Psoas muscle (tissue), 8 donors: Measurements from ENCODE around the gene PITPNC1. TPM values are rescaled to one million over a fixed set of nuclear protein-coding genes. Genes with fewer than 3 reads are reported as not detected.
A peak's percentile ranks its signal among the peaks of the same experiment; 100 is the strongest.

ENCODE experiments used
- ATAC-seq, 4 donors: fragments of 200-7000 bp; cut with Tn5 transposase; one replicate each; pipeline ENCODE4 v1.9.1; 2020; ENCODE audit warnings: moderate library complexity in 3 of 4, mild to moderate bottlenecking in 2 of 4
- DNase-seq, 2 donors: peaks; one replicate each; pipeline ENCODE4 v3.0.0-alpha.2; 2020
- H3K27ac ChIP-seq: fragments of 200-600 bp; one replicate; pipeline ENCODE4 v1.8.0; 2022
- H3K27me3 ChIP-seq, 3 donors: fragments of 200-600 bp in 1 of 3; one replicate each; pipeline versions ENCODE4 v1.6.1 to v1.8.0; 2013 to 2022; ENCODE audit warnings: low read length in 2 of 3, mild to moderate bottlenecking in 2 of 3, moderate library complexity in 1 of 3; ENCODE audit not compliant: insufficient read depth in 3 of 3
- H3K36me3 ChIP-seq, 2 donors: fragments of 200-600 bp in 1 of 2; one replicate each; pipeline versions ENCODE4 v1.6.1 to v1.8.0; 2013 to 2022; ENCODE audit warnings: low read depth in 1 of 2, mild to moderate bottlenecking in 1 of 2, moderate library complexity in 1 of 2; ENCODE audit not compliant: insufficient read depth in 1 of 2
- H3K4me1 ChIP-seq: fragments of 200-600 bp; one replicate; pipeline ENCODE4 v1.8.0; 2022
- H3K4me3 ChIP-seq: fragments of 200-600 bp; one replicate; pipeline ENCODE4 v1.8.0; 2022; ENCODE audit warnings: mild to moderate bottlenecking
- H3K9me3 ChIP-seq: fragments of 200-600 bp; one replicate; pipeline ENCODE4 v1.8.0; 2022
- WGBS, 3 donors: extraction: QIAGEN DNeasy Blood & Tissue Kit; methylation state at CpG; one replicate each; pipeline versions ENCODE4 v1.1.6 to v1.1.7; 2013; 5-methylcytosine and 5-hydroxymethylcytosine counted together
- intact Hi-C, 2 donors: fragments of 100-400 bp; cut with DNase I; formaldehyde crosslinking; loops; one replicate each; pipeline versions ENCODE4 v1.11.0 to v1.14.2; 2022
- polyA plus RNA-seq, 3 donors: library from polyadenylated mRNA; stranded (reverse); fragments of 200-250 nt; gene quantifications; one replicate each; pipeline ENCODE4 v1.2.3, GENCODE V29; 2013
- total RNA-seq, 4 donors: library from RNA; stranded (reverse); fragmentation: NEBNext Ultra II Directional in 2 of 4; extraction: Animal tissue kit (Norgen Biotek cat#: 25700) in 2 of 4; gene quantifications; one replicate each; pipeline versions ENCODE4 v1.2.1 to v1.2.4, GENCODE V29; 2021 to 2023
- TF ChIP-seq, protein P1 (sequence below): fragments of 200-600 bp; IDR thresholded peaks from one replicate; pipeline ENCODE4 v1.8.0; 2022; ENCODE audit warnings: antibody characterized with exemption
- donor health status: healthy with polysubstance abuse.
- donor health status: DM: no; HTN: no; CAD: no; lungs with moderate emphysema.
- donor health status: Bipolar disorder and iron deficiency.
- donor health status: healthy.
- donor health status: DM: yes; HTN: yes; CAD: no.
- donor health status: DM: no; HTN: no; CAD: no.
- donor health status: DM: no; HTN: no; CAD: no.
- donor health status: DM: yes; HTN: yes; CAD: no.

The PITPNC1 gene
- total and polyA plus RNA-seq, 7 donors, result 4.4 to 54.7 (median 6.6) TPM

- no peak for DNase-seq
- peaks cover 67% of the 10 kb centered on the region for H3K4me1 ChIP-seq
- ATAC-seq, result no peak
- H3K27ac ChIP-seq, result peak overlapping the region; percentile 59
- 88 to 95% (median 89%) methylated on average over 1 of the region's 1 CpG for WGBS, 3 donors
- no peak overlapping the region for H3K4me3 ChIP-seq
- peaks cover 10 to 50% of the 10 kb centered on the region in 2 donors for H3K36me3 ChIP-seq
- no peaks in the 10 kb centered on the region for H3K27me3 ChIP-seq
- TF ChIP-seq, protein P1, sequence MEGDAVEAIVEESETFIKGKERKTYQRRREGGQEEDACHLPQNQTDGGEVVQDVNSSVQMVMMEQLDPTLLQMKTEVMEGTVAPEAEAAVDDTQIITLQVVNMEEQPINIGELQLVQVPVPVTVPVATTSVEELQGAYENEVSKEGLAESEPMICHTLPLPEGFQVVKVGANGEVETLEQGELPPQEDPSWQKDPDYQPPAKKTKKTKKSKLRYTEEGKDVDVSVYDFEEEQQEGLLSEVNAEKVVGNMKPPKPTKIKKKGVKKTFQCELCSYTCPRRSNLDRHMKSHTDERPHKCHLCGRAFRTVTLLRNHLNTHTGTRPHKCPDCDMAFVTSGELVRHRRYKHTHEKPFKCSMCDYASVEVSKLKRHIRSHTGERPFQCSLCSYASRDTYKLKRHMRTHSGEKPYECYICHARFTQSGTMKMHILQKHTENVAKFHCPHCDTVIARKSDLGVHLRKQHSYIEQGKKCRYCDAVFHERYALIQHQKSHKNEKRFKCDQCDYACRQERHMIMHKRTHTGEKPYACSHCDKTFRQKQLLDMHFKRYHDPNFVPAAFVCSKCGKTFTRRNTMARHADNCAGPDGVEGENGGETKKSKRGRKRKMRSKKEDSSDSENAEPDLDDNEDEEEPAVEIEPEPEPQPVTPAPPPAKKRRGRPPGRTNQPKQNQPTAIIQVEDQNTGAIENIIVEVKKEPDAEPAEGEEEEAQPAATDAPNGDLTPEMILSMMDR, result no peak
- H3K9me3 ChIP-seq, result no peaks in the 10 kb centered on the region
- intact Hi-C loops, result loop anchor here (10.0 kb wide), 2 partner anchors 464 to 744 kb away; partner anchors contain the start of gene BPTF (in 1 of the 2)
These were observed 16.2 kb upstream of the PITPNC1 start for GRCh38 chr17:67360880-67361279.

DNA sequence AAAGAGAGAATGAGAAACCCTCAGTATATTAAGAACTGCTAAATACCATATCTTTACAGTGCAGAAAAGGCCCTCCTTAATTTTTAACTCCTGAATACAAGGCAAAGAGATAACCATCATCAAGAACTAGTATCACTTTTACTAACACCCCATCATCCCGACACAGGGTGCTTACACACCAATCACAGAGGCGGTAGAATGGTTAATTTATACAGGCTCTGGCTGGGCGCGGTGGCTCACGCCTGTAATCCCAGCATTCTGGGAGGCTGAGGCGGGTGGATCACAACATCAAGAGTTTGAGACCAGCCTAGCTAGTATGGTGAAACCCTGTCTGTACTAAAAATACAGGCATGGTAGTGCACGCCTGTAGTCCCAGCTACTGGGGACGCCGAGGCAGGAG, 14.9 kb upstream of the PITPNC1 start:
- Histone ChIP-seq H3K9me3 (no peaks in the 10 kb centered on the region), H3K4me1 (peaks cover 67% of the 10 kb centered on the region), H3K27ac (no peak overlapping the region), H3K27me3 (no peaks in the 10 kb centered on the region), H3K36me3 (peaks cover 8 to 37% of the 10 kb centered on the region in 2 donors), H3K4me3 (peak overlapping the region; percentile 2)
- no peak for ATAC-seq
- 78 to 93% (median 84%) methylated on average over 9 of the region's 9 CpGs for WGBS, 3 donors
- TF ChIP-seq, protein P1, result no peak
- no peak for DNase-seq
- intact Hi-C loops, result loop anchor here (10.0 kb wide), 2 partner anchors 463 to 743 kb away; partner anchors contain the start of gene BPTF (in 1 of the 2)

DNA sequence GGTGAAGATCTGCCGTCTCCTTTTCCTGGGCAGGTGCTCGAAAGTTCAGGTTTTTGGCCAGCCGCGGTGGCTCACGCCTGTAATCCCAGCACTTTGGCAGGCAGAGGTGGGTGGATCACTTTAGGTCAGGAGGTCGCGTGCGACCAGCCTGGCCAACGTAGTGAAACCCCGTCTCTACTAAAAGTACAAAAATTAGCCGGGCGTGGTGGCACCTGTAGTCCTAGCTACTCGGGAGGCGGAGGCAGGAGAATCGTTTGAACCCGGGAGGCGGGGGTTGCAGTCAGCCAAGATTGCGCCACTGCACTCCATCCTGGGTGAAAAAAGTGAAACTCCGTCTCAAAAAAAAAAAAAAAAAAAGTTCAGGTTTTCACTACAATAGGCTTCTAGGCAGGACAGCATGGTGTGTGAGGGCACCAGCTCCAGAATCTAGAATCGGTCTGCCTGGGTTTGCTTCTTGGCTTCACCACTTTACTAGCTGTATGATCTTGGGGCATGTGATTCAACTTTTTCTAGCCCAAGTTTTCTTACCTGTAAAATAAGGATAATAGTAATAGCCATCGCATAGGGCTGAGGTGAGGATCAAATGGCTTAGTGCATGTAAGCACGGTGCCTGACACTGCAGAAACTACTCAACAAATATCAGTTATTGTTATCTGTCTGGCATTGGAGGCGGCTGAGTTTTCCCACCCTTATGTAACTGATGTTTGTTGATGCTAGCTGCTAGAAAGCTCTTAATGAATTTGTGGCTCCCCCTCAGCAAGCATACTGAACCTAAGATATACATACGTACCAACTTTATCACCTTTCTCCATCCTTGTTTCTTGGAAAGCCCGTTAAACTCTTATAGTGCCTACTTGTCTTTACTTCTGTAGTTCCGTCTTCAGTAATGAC, 12.0 kb upstream of the PITPNC1 start:
- Histone ChIP-seq H3K4me1 (peaks cover 48% of the 10 kb centered on the region), H3K9me3 (no peaks in the 10 kb centered on the region), H3K27ac (peak overlapping the region; percentile 97), H3K27me3 (no peaks in the 10 kb centered on the region), H3K4me3 (peak overlapping the region; percentile 81), H3K36me3 (peaks cover 3 to 20% of the 10 kb centered on the region in 2 donors)
- TF ChIP-seq, protein P1, result no peak
- 22 to 41% (median 29%) methylated on average over 26 of the region's 26 CpGs for WGBS, 3 donors
- DNase-seq, result peak in 1 of 2 donors; percentile 61
- peak in 1 of 4 donors; percentile 37 for ATAC-seq
- intact Hi-C loops, result loop anchor here (10.0 kb wide), 2 partner anchors 460 to 740 kb away; partner anchors contain the start of gene BPTF (in 1 of the 2)

- no peaks in the 10 kb centered on the region for H3K27me3 ChIP-seq
- peak overlapping the region; percentile 81 for H3K4me3 ChIP-seq
- TF ChIP-seq, protein P1, result no peak
- 0% methylated on average over 11 of the region's 11 CpGs for WGBS, 3 donors
- H3K4me1 ChIP-seq, result peaks cover 41% of the 10 kb centered on the region
- no peaks in the 10 kb centered on the region for H3K9me3 ChIP-seq
- no peak for DNase-seq
- peak overlapping the region; percentile 97 for H3K27ac ChIP-seq
- peaks cover 0 to 13% of the 10 kb centered on the region in 2 donors for H3K36me3 ChIP-seq
- intact Hi-C loops, result loop anchor here (10.0 kb wide), 2 partner anchors 459 to 739 kb away; partner anchors contain the start of gene BPTF (in 1 of the 2)
- ATAC-seq, result peak; percentile 62 to 84 (median 80)
These were observed 11.3 kb upstream of the PITPNC1 start for GRCh38 chr17:67365738-67366192.
